HG02870 (cell line): ENCODE measurements around the gene HDX.
"Not testable (repeated sequence)": the region's sequence is repeated elsewhere in the genome, so short reads cannot be mapped to it uniquely, and the experiment has no call there.

Source experiments
- ATAC-seq: cut with Tn5 transposase; IDR thresholded peaks from one replicate; pipeline ENCODE4 v1.9.1; 2021; ENCODE audit warnings: mild to moderate bottlenecking, moderate library complexity; ENCODE audit not compliant: unreplicated experiment

The HDX gene

GRCh38 chrX:84339507-84340364 lies 162.5 kb downstream of the HDX start:
- ATAC-seq = no peak

DNA sequence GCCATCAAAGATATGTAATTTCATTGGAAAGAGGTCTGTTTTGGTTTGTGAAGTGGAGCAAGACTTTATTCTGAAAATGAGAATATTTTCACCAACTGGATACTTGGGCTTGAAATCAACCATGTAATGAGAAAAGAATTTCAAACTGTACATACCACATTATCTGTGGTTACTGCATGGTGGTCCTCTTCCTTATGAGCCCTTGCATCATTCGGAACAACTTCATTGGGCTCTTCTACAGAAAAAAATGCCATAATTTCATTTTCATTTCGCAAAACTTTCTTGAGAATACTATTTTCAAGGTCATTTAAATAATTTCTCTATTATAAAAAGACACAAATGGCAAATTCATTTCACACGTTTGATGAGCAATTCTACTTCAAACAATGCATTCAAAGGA lies 165.6 kb downstream of the HDX start:
- no peak for ATAC-seq

- ATAC-seq = no peak
Measured at GRCh38 chrX:84335121-84335520, 167.1 kb downstream of the HDX start.

DNA sequence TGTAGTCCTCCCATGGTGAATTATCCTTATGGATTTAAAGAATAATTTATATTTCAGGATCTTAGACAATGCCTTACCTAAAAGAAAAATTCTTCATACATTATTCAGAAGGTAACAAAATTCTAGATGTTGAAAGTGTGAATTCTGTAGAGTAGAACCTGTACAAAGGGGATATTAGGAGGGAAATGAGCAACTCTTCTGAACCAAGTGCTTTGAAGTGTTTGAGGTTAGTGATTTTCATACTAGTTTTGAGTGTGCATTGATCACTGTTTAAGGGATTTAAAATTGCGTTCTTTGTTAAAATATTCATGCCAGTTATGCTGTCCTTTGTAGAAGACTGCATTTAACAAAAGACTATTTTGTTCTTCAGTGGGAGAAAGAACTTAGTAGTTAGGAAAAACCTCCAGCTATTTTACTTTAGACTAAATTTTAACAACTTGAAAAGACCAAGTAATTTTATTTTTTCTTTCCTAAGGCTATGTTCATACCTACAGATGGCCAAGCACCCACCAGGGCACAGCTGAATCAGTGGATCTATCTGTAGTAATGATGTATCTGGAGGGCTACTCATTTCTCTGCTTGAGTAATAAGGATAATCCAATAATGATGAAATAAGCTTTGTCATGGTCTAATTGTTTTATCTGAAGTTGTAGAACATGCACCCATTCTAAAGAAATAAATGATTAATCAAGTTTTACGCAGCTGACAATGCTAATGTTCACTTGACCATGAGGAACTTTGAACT lies 180.0 kb downstream of the HDX start:
- peak; percentile 62 for ATAC-seq

DNA sequence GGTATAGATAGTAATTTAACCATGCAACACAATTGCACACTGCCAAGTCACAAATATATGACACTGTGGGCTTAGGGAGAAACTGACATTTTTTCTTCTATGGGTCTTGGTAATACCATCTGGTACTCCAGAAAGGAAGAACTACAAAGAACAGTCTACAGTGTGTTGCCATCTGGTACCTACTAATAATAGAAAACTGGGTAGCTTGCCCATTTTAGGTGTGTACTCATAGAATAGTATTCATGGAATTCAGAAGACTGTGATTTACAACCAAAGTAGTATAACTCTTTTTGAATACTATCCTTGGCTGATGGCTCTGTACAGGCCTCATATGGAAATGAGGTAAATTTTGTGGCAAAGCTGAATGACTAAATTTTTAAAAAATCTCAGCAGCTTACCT lies 181.6 kb downstream of the HDX start:
- ATAC-seq = no peak

- ATAC-seq = no peak
Measured at GRCh38 chrX:84320023-84320422, 182.2 kb downstream of the HDX start.

- no peak for ATAC-seq
Measured at GRCh38 chrX:84318661-84319060, 183.6 kb downstream of the HDX start.

- ATAC-seq = not testable (repeated sequence)
Measured at GRCh38 chrX:84315946-84316345, 186.3 kb downstream of the HDX start.
